WTC11 (cell line): ENCODE data around the gene ZBTB11. TPM values are rescaled to one million over a fixed set of nuclear protein-coding genes. Genes with fewer than 3 reads are reported as not detected.
"Not testable (repeated sequence)": the region's sequence is repeated elsewhere in the genome, so short reads cannot be mapped to it uniquely, and the experiment has no call there.

Source experiments
- ATAC-seq: fragments of 200-7000 bp; cut with Tn5 transposase; 2 replicates; pipeline ENCODE4 v1.10.0; 2021; ENCODE audit warnings: mild to moderate bottlenecking, moderate library complexity
- CTCF ChIA-PET: fragments of 300-600 bp; sonication (Branson Sonifier 250); formaldehyde crosslinking; loops from one replicate; lab custom pipeline; 2021; ENCODE audit warnings: antibody characterized with exemption; lab: Charles Lee
- POLR2A ChIA-PET: fragments of 350-600 bp; sonication (Branson Sonifier 250); formaldehyde crosslinking; loops from one replicate; lab custom pipeline; 2021; ENCODE audit warnings: antibody characterized with exemption; lab: Charles Lee
- DNase-seq: peaks from one replicate; pipeline ENCODE4 v3.0.0; 2021; ENCODE audit warnings: low spot score
- H3K27ac Mint-ChIP-seq: 2 replicates; pipeline ENCODE4 v1.8.0; 2021; ENCODE audit warnings: mixed read lengths
- H3K27me3 Mint-ChIP-seq: 2 replicates; pipeline ENCODE4 v1.8.0; 2021; ENCODE audit warnings: low read depth, mild to moderate bottlenecking, moderate library complexity, mixed read lengths
- H3K36me3 Mint-ChIP-seq: 2 replicates; pipeline ENCODE4 v1.8.0; 2021; ENCODE audit warnings: mixed read lengths
- H3K4me1 Mint-ChIP-seq: 2 replicates; pipeline ENCODE4 v1.8.0; 2022; ENCODE audit warnings: mixed read lengths
- H3K4me3 Mint-ChIP-seq: 2 replicates; pipeline ENCODE4 v1.8.0; 2021; ENCODE audit warnings: mild to moderate bottlenecking, moderate library complexity, mixed read lengths
- H3K9me3 Mint-ChIP-seq: 2 replicates; pipeline ENCODE4 v1.8.0; 2021; ENCODE audit warnings: mixed read lengths
- CBFB ChIP-seq: sonication (generic); formaldehyde crosslinking; IDR thresholded peaks from 2 replicates; pipeline ENCODE4 v1.8.1; 2022; ENCODE audit warnings: mild to moderate bottlenecking, low read depth, missing genetic modification reagents
- FOXJ3 ChIP-seq: sonication (generic); formaldehyde crosslinking; IDR thresholded peaks from 2 replicates; pipeline ENCODE4 v1.9.0; 2021; ENCODE audit warnings: missing genetic modification reagents, mild to moderate bottlenecking, borderline replicate concordance
- GABPB1 ChIP-seq: sonication (generic); formaldehyde crosslinking; IDR thresholded peaks from 2 replicates; pipeline ENCODE4 v1.8.1; 2023; ENCODE audit warnings: mild to moderate bottlenecking, missing genetic modification reagents
- HMGA2 ChIP-seq: fragments of 250-450 bp; sonication (Bioruptor Pico); IDR thresholded peaks from 2 replicates; pipeline ENCODE4 v1.4.0; 2021; ENCODE audit warnings: mild to moderate bottlenecking, moderate library complexity
- JUN ChIP-seq: sonication (generic); formaldehyde crosslinking; IDR thresholded peaks from 2 replicates; pipeline ENCODE4 v1.8.0; 2023; ENCODE audit warnings: mild to moderate bottlenecking, missing genetic modification reagents
- MXD4 ChIP-seq: fragments of 250-450 bp; sonication (Bioruptor Pico); IDR thresholded peaks from 2 replicates; pipeline ENCODE4 v1.8.0; 2021; ENCODE audit warnings: mild to moderate bottlenecking, moderate library complexity, borderline replicate concordance
- NFATC4 ChIP-seq: fragments of 250-450 bp; sonication (Bioruptor Pico); IDR thresholded peaks from 2 replicates; pipeline ENCODE4 v1.9.0; 2021; ENCODE audit warnings: mild to moderate bottlenecking
- NR2C2 ChIP-seq: sonication (generic); formaldehyde crosslinking; IDR thresholded peaks from 2 replicates; pipeline ENCODE4 v1.8.0; 2022; ENCODE audit warnings: mild to moderate bottlenecking, missing genetic modification reagents
- RELA ChIP-seq: sonication (generic); formaldehyde crosslinking; IDR thresholded peaks from 2 replicates; pipeline ENCODE4 v1.8.1; 2022; ENCODE audit warnings: missing genetic modification reagents, mild to moderate bottlenecking, borderline replicate concordance
- RORB ChIP-seq: fragments of 250-450 bp; sonication (Bioruptor Pico); IDR thresholded peaks from 2 replicates; pipeline ENCODE4 v1.9.0; 2021; ENCODE audit warnings: mild to moderate bottlenecking
- SOX15 ChIP-seq: fragments of 250-450 bp; sonication (Bioruptor Pico); IDR thresholded peaks from 2 replicates; pipeline ENCODE4 v1.9.0; 2021; ENCODE audit warnings: mild to moderate bottlenecking
- SP1 ChIP-seq: sonication (generic); formaldehyde crosslinking; conservative IDR thresholded peaks from 2 replicates; pipeline ENCODE4 v1.8.1; 2022; ENCODE audit warnings: missing genetic modification reagents
- TEAD1 ChIP-seq: sonication (generic); formaldehyde crosslinking; IDR thresholded peaks from 2 replicates; pipeline ENCODE4 v1.8.0; 2022; ENCODE audit warnings: mild to moderate bottlenecking, missing genetic modification reagents
- TP53 ChIP-seq: sonication (generic); formaldehyde crosslinking; IDR thresholded peaks from 2 replicates; pipeline ENCODE4 v1.8.1; 2023; ENCODE audit warnings: mild to moderate bottlenecking, missing genetic modification reagents
- ZBTB21 ChIP-seq: sonication (generic); formaldehyde crosslinking; IDR thresholded peaks from 2 replicates; pipeline ENCODE4 v1.8.1; 2023; ENCODE audit warnings: mild to moderate bottlenecking, missing genetic modification reagents, borderline replicate concordance
- ZNF121 ChIP-seq: sonication (generic); formaldehyde crosslinking; IDR thresholded peaks from 2 replicates; pipeline ENCODE4 v1.8.0; 2023; ENCODE audit warnings: missing genetic modification reagents
- ZNF219 ChIP-seq: sonication (generic); formaldehyde crosslinking; IDR thresholded peaks from 2 replicates; pipeline ENCODE4 v1.8.0; 2023; ENCODE audit warnings: missing genetic modification reagents, mild to moderate bottlenecking, borderline replicate concordance
- ZNF317 ChIP-seq: sonication (generic); formaldehyde crosslinking; IDR thresholded peaks from 2 replicates; pipeline ENCODE4 v1.8.1; 2023; ENCODE audit warnings: low read depth, mild to moderate bottlenecking, moderate library complexity, missing genetic modification reagents, borderline replicate concordance
- ZNF416 ChIP-seq: fragments of 250-450 bp; sonication (Bioruptor Pico); IDR thresholded peaks from 2 replicates; pipeline ENCODE4 v1.9.0; 2021; ENCODE audit warnings: mild to moderate bottlenecking, inconsistent platforms
- total RNA-seq: library from RNA; stranded (reverse); gene quantifications from 3 replicates; pipeline ENCODE4 v1.2.3, GENCODE V29; 2021
- TF ChIP-seq, protein P1 (sequence below): fragments of 250-450 bp; sonication (Bioruptor Pico); IDR thresholded peaks from 2 replicates; pipeline ENCODE4 v1.8.0; 2021; ENCODE audit warnings: mild to moderate bottlenecking
- TF ChIP-seq, protein P2 (sequence below): sonication (generic); formaldehyde crosslinking; conservative IDR thresholded peaks from 2 replicates; pipeline ENCODE4 v1.8.1; 2022; ENCODE audit warnings: mild to moderate bottlenecking, missing genetic modification reagents
- TF ChIP-seq, protein P3 (sequence below): sonication (generic); formaldehyde crosslinking; IDR thresholded peaks from 2 replicates; pipeline ENCODE4 v1.8.1; 2022; ENCODE audit warnings: mild to moderate bottlenecking, moderate library complexity, missing genetic modification reagents
- TF ChIP-seq, protein P4 (sequence below): sonication (generic); formaldehyde crosslinking; IDR thresholded peaks from 2 replicates; pipeline ENCODE4 v1.8.0; 2022; ENCODE audit warnings: missing genetic modification reagents

The ZBTB11 gene
- total RNA-seq, 1 experiment from 2014 or later, result 13.5 TPM

DNA sequence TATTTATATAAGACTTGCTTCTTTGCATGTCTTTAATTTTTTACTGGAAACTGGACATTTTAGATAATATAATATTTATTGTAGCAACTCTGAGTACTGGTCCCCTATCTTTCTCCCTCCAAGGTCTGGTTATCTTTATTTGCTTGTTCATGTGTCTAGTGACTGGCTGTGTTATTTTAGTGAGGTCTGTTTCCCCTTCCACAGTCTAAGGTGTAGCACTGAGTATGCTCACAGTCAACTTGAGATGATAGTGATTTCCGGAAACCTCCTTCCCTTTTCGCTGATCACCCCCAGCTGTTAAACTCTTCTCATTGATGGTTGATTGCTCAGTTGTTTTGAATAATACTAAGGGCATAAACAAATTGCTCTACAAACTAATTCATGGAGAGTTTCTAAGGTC is 65.9 kb downstream of the ZBTB11 start:
- ChIA-PET POLR2A (interaction anchor here (0.5 kb wide), 1 partner anchor 10 kb away, joined by 4 read pairs; no protein-coding TSS in a partner anchor), CTCF (no interaction called here)

DNA sequence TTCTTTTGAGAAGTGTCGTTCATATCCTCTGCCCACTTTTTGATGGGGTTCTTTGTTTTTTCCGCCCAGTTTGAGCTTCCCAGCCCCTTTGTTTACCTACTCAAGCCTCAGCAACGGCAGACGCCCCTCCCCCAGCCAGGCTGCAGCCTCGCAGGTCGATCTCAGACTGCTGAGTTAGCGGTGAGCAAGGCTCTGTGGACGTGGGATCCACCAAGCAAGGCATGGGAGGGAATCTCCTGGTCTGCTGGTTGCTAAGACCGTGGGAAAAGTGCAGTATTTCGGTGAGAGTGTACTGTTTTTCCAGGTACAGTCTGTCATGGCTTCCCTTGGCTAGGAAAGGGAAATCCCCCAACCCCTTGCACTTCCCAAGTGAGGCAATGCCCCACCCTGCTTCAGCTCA is 71.5 kb downstream of the ZBTB11 start:
- H3K4me3 Mint-ChIP-seq, DNase-seq, CTCF ChIA-PET, H3K36me3 Mint-ChIP-seq, H3K4me1 Mint-ChIP-seq, H3K27me3 Mint-ChIP-seq, POLR2A ChIA-PET: not testable (repeated sequence)
- ATAC-seq, result peak; percentile 34; the same call in 1 of the 2 replicates
- Mint-ChIP-seq H3K27ac (peak overlapping the region; percentile 19; the same call in 1 of the 2 replicates), H3K9me3 (peaks cover 11% of the 10 kb centered on the region)

More for the DNA sequence above, 65.9 kb downstream of the ZBTB11 start:
- Mint-ChIP-seq H3K27me3 (no peaks in the 10 kb centered on the region; the same call in 1 of the 2 replicates), H3K4me1 (no peaks in the 10 kb centered on the region), H3K4me3 (no peak overlapping the region)
- ATAC-seq, result no peak
- no peak for TF ChIP-seq ZBTB21 (CRISPR knock-in tag)
- no peak for TF ChIP-seq MXD4 (CRISPR knock-in tag)
- TF ChIP-seq SOX15 (CRISPR knock-in tag), result no peak
- TF ChIP-seq, protein P1, sequence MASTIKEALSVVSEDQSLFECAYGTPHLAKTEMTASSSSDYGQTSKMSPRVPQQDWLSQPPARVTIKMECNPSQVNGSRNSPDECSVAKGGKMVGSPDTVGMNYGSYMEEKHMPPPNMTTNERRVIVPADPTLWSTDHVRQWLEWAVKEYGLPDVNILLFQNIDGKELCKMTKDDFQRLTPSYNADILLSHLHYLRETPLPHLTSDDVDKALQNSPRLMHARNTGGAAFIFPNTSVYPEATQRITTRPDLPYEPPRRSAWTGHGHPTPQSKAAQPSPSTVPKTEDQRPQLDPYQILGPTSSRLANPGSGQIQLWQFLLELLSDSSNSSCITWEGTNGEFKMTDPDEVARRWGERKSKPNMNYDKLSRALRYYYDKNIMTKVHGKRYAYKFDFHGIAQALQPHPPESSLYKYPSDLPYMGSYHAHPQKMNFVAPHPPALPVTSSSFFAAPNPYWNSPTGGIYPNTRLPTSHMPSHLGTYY (CRISPR knock-in tag), result no peak
- no peak for TF ChIP-seq RORB (CRISPR knock-in tag)
- no peak for TF ChIP-seq TP53 (CRISPR knock-in tag)
- TF ChIP-seq NR2C2 (CRISPR knock-in tag), result no peak
- TF ChIP-seq, all 79 proteins: peak for 0
- H3K36me3 Mint-ChIP-seq, result no peaks in the 10 kb centered on the region
- H3K9me3 Mint-ChIP-seq, result no peaks in the 10 kb centered on the region
- DNase-seq, result no peak
- H3K27ac Mint-ChIP-seq, result peak overlapping the region; percentile 42; the same call in 1 of the 2 replicates

GRCh38 chr3:101603184-101603583 is 73.7 kb downstream of the ZBTB11 start:
- POLR2A ChIA-PET, result no interaction called here
- peaks cover 5% of the 10 kb centered on the region for H3K4me1 Mint-ChIP-seq
- peaks cover 11% of the 10 kb centered on the region for H3K9me3 Mint-ChIP-seq
- H3K4me3 Mint-ChIP-seq, result no peak overlapping the region
- DNase-seq (no peak), ATAC-seq (no peak)
- CTCF ChIA-PET, result no interaction called here
- H3K27me3 Mint-ChIP-seq, result no peaks in the 10 kb centered on the region; the same call in 1 of the 2 replicates
- TF ChIP-seq SP1 (CRISPR knock-in tag) (no peak), FOXJ3 (CRISPR knock-in tag) (no peak), ZNF219 (CRISPR knock-in tag) (no peak), HMGA2 (CRISPR knock-in tag) (no peak), NFATC4 (CRISPR knock-in tag) (no peak), ZNF317 (no peak), JUN (CRISPR knock-in tag) (no peak)
- TF ChIP-seq, protein P2, sequence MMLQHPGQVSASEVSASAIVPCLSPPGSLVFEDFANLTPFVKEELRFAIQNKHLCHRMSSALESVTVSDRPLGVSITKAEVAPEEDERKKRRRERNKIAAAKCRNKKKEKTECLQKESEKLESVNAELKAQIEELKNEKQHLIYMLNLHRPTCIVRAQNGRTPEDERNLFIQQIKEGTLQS (CRISPR knock-in tag), result no peak
- peaks cover 7% of the 10 kb centered on the region; the same call in 1 of the 2 replicates for H3K36me3 Mint-ChIP-seq
- H3K27ac Mint-ChIP-seq, result no peak overlapping the region

- ATAC-seq, result no peak
- ChIA-PET POLR2A (no interaction called here), CTCF (no interaction called here)
- TF ChIP-seq ZNF121 (CRISPR knock-in tag) (no peak), ZNF416 (CRISPR knock-in tag) (no peak), ZNF317 (no peak), RELA (CRISPR knock-in tag) (no peak), TEAD1 (CRISPR knock-in tag) (no peak), GABPB1 (CRISPR knock-in tag) (no peak), CBFB (no peak)
- TF ChIP-seq, protein P3, sequence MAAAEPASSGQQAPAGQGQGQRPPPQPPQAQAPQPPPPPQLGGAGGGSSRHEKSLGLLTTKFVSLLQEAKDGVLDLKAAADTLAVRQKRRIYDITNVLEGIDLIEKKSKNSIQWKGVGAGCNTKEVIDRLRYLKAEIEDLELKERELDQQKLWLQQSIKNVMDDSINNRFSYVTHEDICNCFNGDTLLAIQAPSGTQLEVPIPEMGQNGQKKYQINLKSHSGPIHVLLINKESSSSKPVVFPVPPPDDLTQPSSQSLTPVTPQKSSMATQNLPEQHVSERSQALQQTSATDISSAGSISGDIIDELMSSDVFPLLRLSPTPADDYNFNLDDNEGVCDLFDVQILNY (CRISPR knock-in tag), result no peak
- TF ChIP-seq, protein P2 (CRISPR knock-in tag), result no peak
- TF ChIP-seq, protein P4, sequence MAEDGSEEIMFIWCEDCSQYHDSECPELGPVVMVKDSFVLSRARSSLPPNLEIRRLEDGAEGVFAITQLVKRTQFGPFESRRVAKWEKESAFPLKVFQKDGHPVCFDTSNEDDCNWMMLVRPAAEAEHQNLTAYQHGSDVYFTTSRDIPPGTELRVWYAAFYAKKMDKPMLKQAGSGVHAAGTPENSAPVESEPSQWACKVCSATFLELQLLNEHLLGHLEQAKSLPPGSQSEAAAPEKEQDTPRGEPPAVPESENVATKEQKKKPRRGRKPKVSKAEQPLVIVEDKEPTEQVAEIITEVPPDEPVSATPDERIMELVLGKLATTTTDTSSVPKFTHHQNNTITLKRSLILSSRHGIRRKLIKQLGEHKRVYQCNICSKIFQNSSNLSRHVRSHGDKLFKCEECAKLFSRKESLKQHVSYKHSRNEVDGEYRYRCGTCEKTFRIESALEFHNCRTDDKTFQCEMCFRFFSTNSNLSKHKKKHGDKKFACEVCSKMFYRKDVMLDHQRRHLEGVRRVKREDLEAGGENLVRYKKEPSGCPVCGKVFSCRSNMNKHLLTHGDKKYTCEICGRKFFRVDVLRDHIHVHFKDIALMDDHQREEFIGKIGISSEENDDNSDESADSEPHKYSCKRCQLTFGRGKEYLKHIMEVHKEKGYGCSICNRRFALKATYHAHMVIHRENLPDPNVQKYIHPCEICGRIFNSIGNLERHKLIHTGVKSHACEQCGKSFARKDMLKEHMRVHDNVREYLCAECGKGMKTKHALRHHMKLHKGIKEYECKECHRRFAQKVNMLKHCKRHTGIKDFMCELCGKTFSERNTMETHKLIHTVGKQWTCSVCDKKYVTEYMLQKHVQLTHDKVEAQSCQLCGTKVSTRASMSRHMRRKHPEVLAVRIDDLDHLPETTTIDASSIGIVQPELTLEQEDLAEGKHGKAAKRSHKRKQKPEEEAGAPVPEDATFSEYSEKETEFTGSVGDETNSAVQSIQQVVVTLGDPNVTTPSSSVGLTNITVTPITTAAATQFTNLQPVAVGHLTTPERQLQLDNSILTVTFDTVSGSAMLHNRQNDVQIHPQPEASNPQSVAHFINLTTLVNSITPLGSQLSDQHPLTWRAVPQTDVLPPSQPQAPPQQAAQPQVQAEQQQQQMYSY, result no peak
These were observed 74.2 kb downstream of the ZBTB11 start for GRCh38 chr3:101602731-101603130.

More at GRCh38 chr3:101602731-101603130, 74.2 kb downstream of the ZBTB11 start:
- no peak overlapping the region for H3K27ac Mint-ChIP-seq
- peaks cover 7% of the 10 kb centered on the region; the same call in 1 of the 2 replicates for H3K36me3 Mint-ChIP-seq
- no peak overlapping the region for H3K4me3 Mint-ChIP-seq
- peaks cover 5% of the 10 kb centered on the region for H3K4me1 Mint-ChIP-seq
- DNase-seq, result no peak
- no peaks in the 10 kb centered on the region; the same call in 1 of the 2 replicates for H3K27me3 Mint-ChIP-seq
- H3K9me3 Mint-ChIP-seq, result peaks cover 11% of the 10 kb centered on the region
